ENCODE results near the gene RTN1. TPM values are rescaled to one million over a fixed set of nuclear protein-coding genes. Genes with fewer than 3 reads are reported as not detected.

Gene RTN1
- total and polyA plus RNA-seq, 7 donors, result 1.2 to 25.7 (median 8.0) TPM

GRCh38 chr14:59585891-59586554 is 284.6 kb downstream of the RTN1 start:
- no peak for DNase-seq
- 57 to 82% methylated on average over 10 of the region's 10 CpGs for WGBS, 2 donors
- Histone ChIP-seq H3K4me3 (no peak overlapping the region), H3K27ac (no peak overlapping the region), H3K4me1 (no peaks in the 10 kb centered on the region), H3K9me3 (no peaks in the 10 kb centered on the region), H3K27me3 (no peaks in the 10 kb centered on the region), H3K36me3 (no peaks in the 10 kb centered on the region)
- TF ChIP-seq POLR2A (IDR thresholded peaks at IDR 0.05), result no peak
- no peak for TF ChIP-seq POLR2AphosphoS5 (IDR thresholded peaks at IDR 0.05)
- no peak for TF ChIP-seq EP300 (IDR thresholded peaks at IDR 0.05)
- TF ChIP-seq CTCF (IDR thresholded peaks at IDR 0.05), result no peak
- intact Hi-C loops (cut with DNase I), result no loop called here

- no peak for DNase-seq
- no peaks in the 10 kb centered on the region for H3K36me3 ChIP-seq
- no peak overlapping the region for H3K4me3 ChIP-seq
- intact Hi-C loops (cut with DNase I), result no loop called here
- no peak overlapping the region for H3K27ac ChIP-seq
- WGBS, 2 donors, result 35 to 44% methylated on average over 2 of the region's 2 CpGs
- no peaks in the 10 kb centered on the region for H3K4me1 ChIP-seq
- no peaks in the 10 kb centered on the region for H3K9me3 ChIP-seq
- no peak for TF ChIP-seq CTCF (IDR thresholded peaks at IDR 0.05)
- TF ChIP-seq POLR2A (IDR thresholded peaks at IDR 0.05), result no peak
- TF ChIP-seq POLR2AphosphoS5 (IDR thresholded peaks at IDR 0.05), result no peak
- TF ChIP-seq EP300 (IDR thresholded peaks at IDR 0.05), result no peak
- H3K27me3 ChIP-seq, result no peaks in the 10 kb centered on the region
These were observed 286.8 kb downstream of the RTN1 start for GRCh38 chr14:59583755-59584154.

GRCh38 chr14:59582845-59583509 is 287.6 kb downstream of the RTN1 start:
- WGBS, 2 donors, result 77 to 89% methylated on average over 23 of the region's 23 CpGs

GRCh38 chr14:59582161-59582560 is 288.4 kb downstream of the RTN1 start:
- no peak for DNase-seq
- no peaks in the 10 kb centered on the region for H3K36me3 ChIP-seq
- H3K9me3 ChIP-seq, result no peaks in the 10 kb centered on the region
- H3K4me3 ChIP-seq, result no peak overlapping the region
- H3K4me1 ChIP-seq, result no peaks in the 10 kb centered on the region
- no peak for TF ChIP-seq EP300 (IDR thresholded peaks at IDR 0.05)
- no peak for TF ChIP-seq CTCF (IDR thresholded peaks at IDR 0.05)
- no peak for TF ChIP-seq POLR2AphosphoS5 (IDR thresholded peaks at IDR 0.05)
- TF ChIP-seq POLR2A (IDR thresholded peaks at IDR 0.05), result no peak
- no peak overlapping the region for H3K27ac ChIP-seq
- no peaks in the 10 kb centered on the region for H3K27me3 ChIP-seq
- WGBS, 2 donors, result 81 to 91% methylated on average over 3 of the region's 3 CpGs
- intact Hi-C loops (cut with DNase I), result no loop called here

More at GRCh38 chr14:59582845-59583509, 287.6 kb downstream of the RTN1 start:
- no peak for TF ChIP-seq CTCF (IDR thresholded peaks at IDR 0.05)
- intact Hi-C loops (cut with DNase I), result no loop called here
- H3K4me1 ChIP-seq, result no peaks in the 10 kb centered on the region
- no peak for DNase-seq
- no peaks in the 10 kb centered on the region for H3K9me3 ChIP-seq
- H3K27ac ChIP-seq, result no peak overlapping the region
- no peaks in the 10 kb centered on the region for H3K36me3 ChIP-seq
- H3K4me3 ChIP-seq, result peak overlapping the region in 1 of 4 donors; percentile 22
- H3K27me3 ChIP-seq, result no peaks in the 10 kb centered on the region

All from sigmoid colon (tissue), 7 donors.